HL-60 (cell line): ENCODE results near the gene APLNR.

Experiments used
- DNase-seq, 2 experiments: peaks; one replicate each; pipeline ENCODE4 v3.0.0-alpha.2; 2010 to 2020; ENCODE audit warnings: low read depth in 1 of 2, low spot score in 1 of 2
- H3K27ac ChIP-seq: fragments of 250-450 bp; sonication (Bioruptor Pico); replicated peaks from 2 replicates; pipeline ENCODE4 v1.5.1; 2020; ENCODE audit warnings: mild to moderate bottlenecking, moderate library complexity
- H3K27me3 ChIP-seq: fragments of 250-450 bp; sonication (Bioruptor Pico); 2 replicates; pipeline ENCODE4 v1.5.1; 2021; ENCODE audit warnings: mild to moderate bottlenecking, moderate library complexity; ENCODE audit not compliant: insufficient read depth, poor library complexity, severe bottlenecking
- H3K4me3 ChIP-seq: replicated peaks from 2 replicates; pipeline ENCODE4 v1.5.1; 2011; ENCODE audit warnings: mild to moderate bottlenecking, control low read depth, low read length; ENCODE audit not compliant: insufficient read depth
- GABPA ChIP-seq: IDR thresholded peaks from 2 replicates; pipeline ENCODE4 v1.6.1; 2012; ENCODE audit warnings: low read depth
- POLR2AphosphoS5 ChIP-seq: IDR thresholded peaks from 2 replicates; pipeline ENCODE4 v1.6.1; 2012; ENCODE audit warnings: low read depth
- SPI1 ChIP-seq: IDR thresholded peaks from 2 replicates; pipeline ENCODE4 v1.6.1; 2012; ENCODE audit warnings: low read depth, mild to moderate bottlenecking, borderline replicate concordance
- TF ChIP-seq, protein P1 (sequence below): IDR thresholded peaks from one replicate; pipeline ENCODE4 v1.5.1; 2011; ENCODE audit warnings: low read length, control low read depth, inconsistent platforms; ENCODE audit not compliant: insufficient read depth
- TF ChIP-seq, protein P2 (sequence below): IDR thresholded peaks from 2 replicates; pipeline ENCODE4 v1.6.1; 2012; ENCODE audit warnings: low read depth; ENCODE audit not compliant: insufficient replicate concordance

APLNR gene

DNA sequence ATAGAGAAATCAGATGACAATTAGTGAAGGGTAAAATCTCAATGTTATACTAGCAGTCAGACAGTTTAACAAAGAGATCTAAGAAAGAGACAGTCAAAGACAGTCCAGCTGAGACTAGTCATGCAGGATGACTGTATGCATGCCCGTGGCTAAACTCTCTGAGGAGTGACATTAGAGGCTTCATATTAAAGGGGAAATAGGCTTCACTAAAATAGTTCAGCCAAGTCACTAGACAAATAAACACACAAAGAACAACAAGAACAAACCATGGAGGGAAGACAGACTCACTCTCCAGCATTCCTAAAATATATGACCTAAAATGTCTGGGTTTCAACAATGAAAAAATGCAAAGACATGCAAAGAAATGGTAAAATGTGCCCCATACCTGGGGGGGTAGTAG lies 18.6 kb upstream of the APLNR start:
- no peak overlapping the region for H3K4me3 ChIP-seq
- peaks cover 23% of the 10 kb centered on the region for H3K27me3 ChIP-seq
- no peak for TF ChIP-seq SPI1
- TF ChIP-seq POLR2AphosphoS5, result no peak
- TF ChIP-seq, protein P1, sequence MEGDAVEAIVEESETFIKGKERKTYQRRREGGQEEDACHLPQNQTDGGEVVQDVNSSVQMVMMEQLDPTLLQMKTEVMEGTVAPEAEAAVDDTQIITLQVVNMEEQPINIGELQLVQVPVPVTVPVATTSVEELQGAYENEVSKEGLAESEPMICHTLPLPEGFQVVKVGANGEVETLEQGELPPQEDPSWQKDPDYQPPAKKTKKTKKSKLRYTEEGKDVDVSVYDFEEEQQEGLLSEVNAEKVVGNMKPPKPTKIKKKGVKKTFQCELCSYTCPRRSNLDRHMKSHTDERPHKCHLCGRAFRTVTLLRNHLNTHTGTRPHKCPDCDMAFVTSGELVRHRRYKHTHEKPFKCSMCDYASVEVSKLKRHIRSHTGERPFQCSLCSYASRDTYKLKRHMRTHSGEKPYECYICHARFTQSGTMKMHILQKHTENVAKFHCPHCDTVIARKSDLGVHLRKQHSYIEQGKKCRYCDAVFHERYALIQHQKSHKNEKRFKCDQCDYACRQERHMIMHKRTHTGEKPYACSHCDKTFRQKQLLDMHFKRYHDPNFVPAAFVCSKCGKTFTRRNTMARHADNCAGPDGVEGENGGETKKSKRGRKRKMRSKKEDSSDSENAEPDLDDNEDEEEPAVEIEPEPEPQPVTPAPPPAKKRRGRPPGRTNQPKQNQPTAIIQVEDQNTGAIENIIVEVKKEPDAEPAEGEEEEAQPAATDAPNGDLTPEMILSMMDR, result no peak
- DNase-seq, result no peak
- H3K27ac ChIP-seq, result no peak overlapping the region

DNA sequence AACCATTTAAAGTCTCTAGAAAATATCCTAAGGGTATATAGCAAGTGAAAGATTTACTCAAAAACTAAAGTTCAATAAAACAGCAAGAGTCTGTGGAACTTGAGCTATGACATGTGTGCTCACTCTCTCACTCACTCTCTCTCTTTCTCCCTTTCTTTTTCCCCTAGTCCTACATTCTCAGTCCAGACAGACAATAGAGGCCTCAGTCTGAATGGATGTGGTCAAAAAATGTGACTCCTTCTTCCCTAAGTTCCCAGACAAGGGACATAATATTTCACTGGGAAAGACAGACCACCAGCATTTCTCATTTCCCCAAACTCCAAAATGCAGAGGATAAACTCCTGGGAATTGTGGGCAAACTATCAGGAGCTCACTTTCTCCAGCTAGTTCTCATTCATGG lies 17.6 kb upstream of the APLNR start:
- TF ChIP-seq, protein P1, result no peak
- no peak for TF ChIP-seq SPI1
- TF ChIP-seq POLR2AphosphoS5, result no peak
- TF ChIP-seq, protein P2, sequence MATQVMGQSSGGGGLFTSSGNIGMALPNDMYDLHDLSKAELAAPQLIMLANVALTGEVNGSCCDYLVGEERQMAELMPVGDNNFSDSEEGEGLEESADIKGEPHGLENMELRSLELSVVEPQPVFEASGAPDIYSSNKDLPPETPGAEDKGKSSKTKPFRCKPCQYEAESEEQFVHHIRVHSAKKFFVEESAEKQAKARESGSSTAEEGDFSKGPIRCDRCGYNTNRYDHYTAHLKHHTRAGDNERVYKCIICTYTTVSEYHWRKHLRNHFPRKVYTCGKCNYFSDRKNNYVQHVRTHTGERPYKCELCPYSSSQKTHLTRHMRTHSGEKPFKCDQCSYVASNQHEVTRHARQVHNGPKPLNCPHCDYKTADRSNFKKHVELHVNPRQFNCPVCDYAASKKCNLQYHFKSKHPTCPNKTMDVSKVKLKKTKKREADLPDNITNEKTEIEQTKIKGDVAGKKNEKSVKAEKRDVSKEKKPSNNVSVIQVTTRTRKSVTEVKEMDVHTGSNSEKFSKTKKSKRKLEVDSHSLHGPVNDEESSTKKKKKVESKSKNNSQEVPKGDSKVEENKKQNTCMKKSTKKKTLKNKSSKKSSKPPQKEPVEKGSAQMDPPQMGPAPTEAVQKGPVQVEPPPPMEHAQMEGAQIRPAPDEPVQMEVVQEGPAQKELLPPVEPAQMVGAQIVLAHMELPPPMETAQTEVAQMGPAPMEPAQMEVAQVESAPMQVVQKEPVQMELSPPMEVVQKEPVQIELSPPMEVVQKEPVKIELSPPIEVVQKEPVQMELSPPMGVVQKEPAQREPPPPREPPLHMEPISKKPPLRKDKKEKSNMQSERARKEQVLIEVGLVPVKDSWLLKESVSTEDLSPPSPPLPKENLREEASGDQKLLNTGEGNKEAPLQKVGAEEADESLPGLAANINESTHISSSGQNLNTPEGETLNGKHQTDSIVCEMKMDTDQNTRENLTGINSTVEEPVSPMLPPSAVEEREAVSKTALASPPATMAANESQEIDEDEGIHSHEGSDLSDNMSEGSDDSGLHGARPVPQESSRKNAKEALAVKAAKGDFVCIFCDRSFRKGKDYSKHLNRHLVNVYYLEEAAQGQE, result no peak
- TF ChIP-seq GABPA, result no peak
- H3K27me3 ChIP-seq, result peaks cover 23% of the 10 kb centered on the region
- no peak overlapping the region for H3K4me3 ChIP-seq
- no peak overlapping the region for H3K27ac ChIP-seq
- no peak for DNase-seq

DNA sequence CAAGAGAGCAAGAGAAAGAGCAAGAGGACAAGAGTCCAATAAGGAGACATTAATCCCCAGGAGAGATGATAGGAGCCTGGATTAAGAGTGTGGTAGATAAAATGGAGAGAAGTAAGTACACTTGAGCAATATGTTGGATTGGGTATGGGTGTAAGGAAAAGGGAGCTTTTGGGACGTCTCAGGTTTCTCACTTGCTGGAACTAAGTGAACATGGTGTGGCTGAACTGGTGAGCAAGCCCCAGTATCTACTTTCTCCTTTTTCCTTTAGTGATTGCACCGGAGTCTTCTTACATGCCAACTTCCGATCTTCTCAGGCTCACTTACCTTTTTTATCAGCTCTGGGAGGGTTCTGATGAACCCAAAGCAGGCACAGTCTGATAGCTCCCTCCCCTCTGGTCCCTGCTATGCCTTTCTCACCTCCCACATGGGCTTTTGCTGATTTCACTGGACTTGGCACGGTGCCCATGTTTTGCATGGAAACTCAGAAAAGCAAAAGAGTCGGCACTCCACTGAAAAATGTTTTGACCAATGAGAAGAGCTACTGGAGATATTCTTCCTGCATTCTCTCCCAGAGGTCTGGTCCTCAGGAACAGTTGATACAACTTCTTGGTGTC lies 14.5 kb upstream of the APLNR start:
- TF ChIP-seq, protein P1, result no peak
- TF ChIP-seq, protein P2, result no peak
- TF ChIP-seq POLR2AphosphoS5, result no peak
- TF ChIP-seq SPI1, result no peak
- TF ChIP-seq GABPA, result no peak
- no peak overlapping the region for H3K27ac ChIP-seq
- H3K4me3 ChIP-seq, result no peak overlapping the region
- H3K27me3 ChIP-seq, result peaks cover 23% of the 10 kb centered on the region
- DNase-seq, result no peak

DNA sequence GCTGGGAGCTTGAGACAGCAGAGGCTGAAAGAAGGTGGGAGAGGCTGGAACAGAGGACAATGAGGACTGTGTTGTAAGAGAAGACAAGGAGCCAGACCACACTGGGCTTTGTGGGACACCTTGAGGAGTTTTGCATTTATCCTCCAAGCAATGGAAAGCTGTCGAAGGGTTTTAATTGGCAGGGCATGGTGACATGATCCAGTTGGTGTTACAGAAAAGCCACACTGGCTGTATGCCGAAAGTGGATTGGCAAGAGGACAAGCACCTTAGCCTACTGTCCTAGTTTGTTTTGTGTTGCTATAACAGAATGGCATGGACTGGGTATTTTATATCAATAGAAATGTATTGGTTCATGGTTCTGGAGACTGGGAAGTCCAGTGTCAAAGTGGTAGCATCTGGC lies 14.0 kb upstream of the APLNR start:
- no peak overlapping the region for H3K27ac ChIP-seq
- no peak for DNase-seq
- peaks cover 23% of the 10 kb centered on the region for H3K27me3 ChIP-seq
- TF ChIP-seq SPI1 (no peak), POLR2AphosphoS5 (no peak), GABPA (no peak)
- TF ChIP-seq, protein P2, result no peak
- TF ChIP-seq, protein P1, result no peak
- no peak overlapping the region for H3K4me3 ChIP-seq
